Tibial nerve (tissue), 3 donors: ENCODE data around the gene GLRA2.

Experiments used
- CTCF ChIP-seq, 5 experiments: fragments of 200-600 bp in 3 of 5; fragments of 450-650 bp in 2 of 5; sonication (generic) in 3 of 5; IDR thresholded peaks; one replicate each; pipeline ENCODE4 v1.5.1; 2016 to 2019; ENCODE audit warnings: antibody characterized with exemption in 5 of 5, mild to moderate bottlenecking in 3 of 5, moderate library complexity in 2 of 5
- POLR2A ChIP-seq, 2 donors: fragments of 450-650 bp; IDR thresholded peaks; one replicate each; pipeline ENCODE4 v1.6.1; 2017; ENCODE audit warnings: antibody characterized with exemption in 2 of 2, mild to moderate bottlenecking in 2 of 2, moderate library complexity in 2 of 2

DNA sequence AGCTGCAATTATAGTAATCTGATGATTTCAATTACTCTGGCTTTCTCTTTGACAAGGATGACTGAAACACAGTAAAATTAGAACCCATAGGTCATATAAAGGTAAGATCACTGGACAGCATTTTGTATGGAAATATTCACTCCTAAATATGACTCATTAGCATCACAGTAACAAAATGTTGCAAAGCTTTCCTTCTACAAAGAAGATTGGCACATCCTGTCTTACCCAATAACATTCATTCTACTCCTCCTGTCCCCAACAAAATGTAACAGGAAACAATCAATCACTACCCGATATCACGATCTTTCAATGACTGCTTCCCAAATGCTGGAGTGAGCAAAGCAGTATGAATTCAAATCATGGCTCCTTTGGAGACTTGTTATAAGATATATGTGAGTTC, 248.2 kb downstream of the GLRA2 start:
- TF ChIP-seq CTCF (IDR thresholded peaks at IDR 0.05): no peak
- TF ChIP-seq POLR2A (IDR thresholded peaks at IDR 0.05): no peak
